ENCODE measurements around the gene LINC00305. TPM values are rescaled to one million over a fixed set of nuclear protein-coding genes. Genes with fewer than 3 reads are reported as not detected.

Gene LINC00305
- total RNA-seq, 4 donors from 2014 or later: not detected

- 75 to 77% methylated on average over 2 to 3 of the region's 3 CpGs for WGBS, 2 donors (ENCODE audit: low coverage in 1 of 2)
- H3K9me3 ChIP-seq: no peaks in the 10 kb centered on the region
- H3K4me1 ChIP-seq: no peaks in the 10 kb centered on the region
- no peaks in the 10 kb centered on the region for H3K36me3 ChIP-seq
- in situ Hi-C loops (cut with MboI; ENCODE audit: low pct_ligation_motif_present in 1 of 4, low pct_unique_long_range_greater_than_20kb in 1 of 4, low sequenced_read_pairs in 3 of 4) (no loop called here), intact Hi-C loops (cut with DNase I; ENCODE audit: low total_unique reads) (no loop called here)
- TF ChIP-seq CTCF (IDR thresholded peaks at IDR 0.05): no peak
- TF ChIP-seq POLR2A (IDR thresholded peaks at IDR 0.05): no peak
- TF ChIP-seq EP300 (IDR thresholded peaks at IDR 0.05; ENCODE audit: low read depth): no peak
- no peak for TF ChIP-seq POLR2AphosphoS5 (IDR thresholded peaks at IDR 0.05)
- DNase-seq: no peak
- no peak overlapping the region for H3K27ac ChIP-seq
- no peaks in the 10 kb centered on the region for H3K27me3 ChIP-seq
- no peak overlapping the region for H3K4me3 ChIP-seq
Observed at GRCh38 chr18:64031411-64031810, 117.5 kb downstream of the LINC00305 start.

Other genes with a start within 250 kb of the LINC00305 start
- not detected for gene SERPINB10, start 241.1 kb downstream of the LINC00305 start, total RNA-seq
- gene HMSD, start 199.8 kb downstream of the LINC00305 start, total RNA-seq: under 1 TPM in 1 of 4 donors, not detected in 3; 0.64 TPM
- gene SERPINB8, start 179.0 kb downstream of the LINC00305 start, total RNA-seq: 10 to 100 TPM in 3 of 4 donors, 1 to 10 TPM in 1; 3.0 to 15.7 (median 13.5) TPM